GM23338 (cell line): ENCODE measurements around the gene XRCC6. TPM values are rescaled to one million over a fixed set of nuclear protein-coding genes. Genes with fewer than 3 reads are reported as not detected.

Experiments
- ATAC-seq: fragments of 200-7000 bp; cut with Tn5 transposase; 3 replicates; pipeline ENCODE4 v1.9.1; 2020
- DNase-seq: peaks from one replicate; pipeline ENCODE4 v3.0.0-alpha.2; 2015; ENCODE audit warnings: low spot score
- H2AFZ ChIP-seq: fragments of 200-600 bp; sonication (generic); 2 replicates; pipeline ENCODE4 v1.8.0; 2016; ENCODE audit warnings: antibody characterized with exemption, mild to moderate bottlenecking, moderate library complexity
- H3F3A ChIP-seq: fragments of 200-600 bp; sonication (generic); replicated peaks from 2 replicates; pipeline ENCODE4 v1.8.0; 2017; ENCODE audit warnings: antibody characterized with exemption, mixed run types, low read depth
- H3K27ac ChIP-seq: fragments of 200-600 bp; sonication (generic); 2 replicates; pipeline ENCODE4 v1.6.1; 2016; ENCODE audit warnings: low read depth
- H3K27me3 ChIP-seq: fragments of 200-600 bp; sonication (generic); 2 replicates; pipeline ENCODE4 v1.8.0; 2016; ENCODE audit warnings: mild to moderate bottlenecking, mixed run types, moderate library complexity; ENCODE audit not compliant: insufficient read depth
- H3K36me3 ChIP-seq: fragments of 200-600 bp; sonication (generic); 2 replicates; pipeline ENCODE4 v1.8.0; 2016; ENCODE audit warnings: mild to moderate bottlenecking; ENCODE audit not compliant: insufficient read depth
- H3K4me1 ChIP-seq: fragments of 200-600 bp; sonication (generic); 2 replicates; pipeline ENCODE4 v1.8.0; 2016; ENCODE audit warnings: mild to moderate bottlenecking, moderate library complexity; ENCODE audit not compliant: insufficient read depth
- H3K4me2 ChIP-seq: fragments of 200-600 bp; sonication (generic); 2 replicates; pipeline ENCODE4 v1.7.1; 2017; ENCODE audit warnings: mixed run types
- H3K4me3 ChIP-seq: fragments of 200-600 bp; sonication (generic); 2 replicates; pipeline ENCODE4 v1.6.1; 2016; ENCODE audit warnings: mixed run types
- H3K79me2 ChIP-seq: fragments of 200-600 bp; sonication (generic); replicated peaks from 2 replicates; pipeline ENCODE4 v1.8.0; 2017; ENCODE audit warnings: mild to moderate bottlenecking; ENCODE audit not compliant: insufficient read depth
- H3K9me2 ChIP-seq: fragments of 200-600 bp; sonication (generic); 2 replicates; pipeline ENCODE4 v1.8.0; 2017; ENCODE audit not compliant: insufficient read depth
- H4K20me1 ChIP-seq: fragments of 200-600 bp; sonication (generic); replicated peaks from 2 replicates; pipeline ENCODE4 v1.8.0; 2017; ENCODE audit warnings: mild to moderate bottlenecking; ENCODE audit not compliant: insufficient read depth
- H3K27ac Mint-ChIP-seq: 2 replicates; pipeline ENCODE4 v1.8.0; 2020; ENCODE audit warnings: inconsistent platforms, mild to moderate bottlenecking, moderate library complexity, mixed read lengths
- H3K27me3 Mint-ChIP-seq: 3 replicates; pipeline ENCODE4 v1.8.0; 2022; ENCODE audit warnings: low read depth, mild to moderate bottlenecking, moderate library complexity, mixed read lengths, inconsistent platforms; ENCODE audit not compliant: insufficient read depth, poor library complexity
- H3K36me3 Mint-ChIP-seq: 3 replicates; pipeline ENCODE4 v1.8.0; 2021; ENCODE audit warnings: low read depth, mild to moderate bottlenecking, inconsistent platforms, moderate library complexity, mixed read lengths
- H3K4me1 Mint-ChIP-seq: 3 replicates; pipeline ENCODE4 v1.8.0; 2020; ENCODE audit warnings: mild to moderate bottlenecking, inconsistent platforms, mixed read lengths
- H3K4me3 Mint-ChIP-seq: 3 replicates; pipeline ENCODE4 v1.8.0; 2021; ENCODE audit warnings: moderate library complexity, mild to moderate bottlenecking, inconsistent platforms, mixed read lengths
- H3K9me3 Mint-ChIP-seq: 3 replicates; pipeline ENCODE4 v1.8.0; 2020; ENCODE audit warnings: moderate library complexity, mild to moderate bottlenecking, inconsistent platforms, mixed read lengths
- CREB1 ChIP-seq: fragments of 250-450 bp; sonication (Bioruptor Pico); IDR thresholded peaks from 2 replicates; pipeline ENCODE4 v1.5.0; 2020; ENCODE audit warnings: low read depth, mild to moderate bottlenecking, moderate library complexity
- JUNB ChIP-seq: IDR thresholded peaks from one replicate; pipeline ENCODE4 v1.6.1; 2016; ENCODE audit warnings: antibody characterized with exemption; ENCODE audit not compliant: unreplicated experiment
- NANOG ChIP-seq: IDR thresholded peaks from 2 replicates; pipeline ENCODE4 v1.6.1; 2016; ENCODE audit warnings: antibody characterized with exemption, borderline replicate concordance
- STAT1 ChIP-seq: IDR thresholded peaks from one replicate; pipeline ENCODE4 v1.6.1; 2016; ENCODE audit warnings: antibody characterized with exemption; ENCODE audit not compliant: unreplicated experiment
- ZNF114 ChIP-seq: fragments of 250-450 bp; sonication (Bioruptor Pico); IDR thresholded peaks from 2 replicates; pipeline ENCODE4 v1.5.0; 2020; ENCODE audit warnings: mild to moderate bottlenecking, moderate library complexity
- polyA plus RNA-seq: library from polyadenylated mRNA; unstranded; fragments of >200 nt; fragmentation: Nextera tagmentation; extraction: Ambion mirVana; gene quantifications from 2 replicates; pipeline ENCODE4 v1.2.1, GENCODE V29; 2016
- total RNA-seq: library from RNA; depleted of rRNA; stranded (reverse); fragments of >200 nt; shearing (Covaris generic); gene quantifications from 2 replicates; pipeline ENCODE4 v1.2.3, GENCODE V29; 2014
- TF ChIP-seq, protein P1 (sequence below): fragments of 250-450 bp; sonication (Bioruptor Pico); IDR thresholded peaks from 2 replicates; pipeline ENCODE4 v1.5.0; 2020; ENCODE audit warnings: mild to moderate bottlenecking, moderate library complexity

The XRCC6 gene
- total and polyA plus RNA-seq, 2 experiments from 2014 or later = 351 to 498 TPM

DNA sequence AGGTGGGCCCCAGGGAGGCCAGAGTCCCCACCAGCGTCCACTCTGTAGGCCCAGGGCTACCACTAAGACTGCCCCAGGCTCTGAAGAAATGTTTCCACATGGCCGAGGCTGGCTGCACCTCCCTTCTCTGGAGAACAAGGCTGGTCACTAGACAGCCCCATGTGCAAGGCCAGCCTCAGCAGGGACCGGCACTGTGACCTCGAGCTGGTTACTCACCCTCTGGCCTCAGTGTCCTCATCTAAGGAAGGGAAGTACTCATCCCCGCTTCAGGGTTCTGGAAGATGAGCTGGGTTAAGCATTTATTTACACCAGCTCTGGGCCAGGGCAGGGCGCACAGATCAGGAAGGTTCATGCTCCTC, 41.1 kb upstream of the XRCC6 start:
- TF ChIP-seq CREB1 (CRISPR knock-in tag) (no peak), ZNF114 (no peak)
- no peaks in the 10 kb centered on the region for H3F3A ChIP-seq
- H3K4me3 Mint-ChIP-seq = no peak overlapping the region

DNA sequence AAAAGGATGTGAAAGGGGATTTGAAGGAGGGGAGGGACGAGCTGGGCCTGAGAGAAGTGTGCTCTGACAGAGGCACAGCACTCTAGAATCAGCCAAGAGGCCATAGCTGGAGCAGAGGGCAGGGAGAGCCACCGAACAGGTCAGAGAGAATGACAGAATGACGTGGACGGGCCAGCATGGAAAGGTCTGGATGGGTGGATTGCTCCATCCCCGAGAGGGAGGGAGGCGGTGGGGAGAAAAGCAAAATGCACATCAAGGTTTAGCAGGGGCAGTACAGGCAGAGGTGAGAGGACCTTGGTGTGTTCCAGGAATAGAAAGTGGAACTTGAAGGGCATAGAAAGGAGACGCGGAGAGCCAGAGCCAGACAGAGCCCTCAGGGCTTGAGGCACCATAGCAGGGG, 38.4 kb upstream of the XRCC6 start:
- Mint-ChIP-seq H3K27me3 (peaks cover 14% of the 10 kb centered on the region), H3K4me1 (no peaks in the 10 kb centered on the region), H3K4me3 (no peak overlapping the region), H3K36me3 (peaks cover 3% of the 10 kb centered on the region; the same call in 1 of the 3 replicates), H3K9me3 (no peaks in the 10 kb centered on the region), H3K27ac (no peak overlapping the region)
- no peaks in the 10 kb centered on the region for H3K36me3 ChIP-seq
- no peak for DNase-seq
- H4K20me1 ChIP-seq = no peaks in the 10 kb centered on the region
- H3K27me3 ChIP-seq = no peaks in the 10 kb centered on the region
- H3K4me1 ChIP-seq = no peaks in the 10 kb centered on the region
- H3K79me2 ChIP-seq = no peaks in the 10 kb centered on the region
- H3K4me3 ChIP-seq = no peak overlapping the region
- TF ChIP-seq NANOG (no peak), CREB1 (CRISPR knock-in tag) (no peak), STAT1 (no peak), JUNB (no peak)
- TF ChIP-seq, protein P1, sequence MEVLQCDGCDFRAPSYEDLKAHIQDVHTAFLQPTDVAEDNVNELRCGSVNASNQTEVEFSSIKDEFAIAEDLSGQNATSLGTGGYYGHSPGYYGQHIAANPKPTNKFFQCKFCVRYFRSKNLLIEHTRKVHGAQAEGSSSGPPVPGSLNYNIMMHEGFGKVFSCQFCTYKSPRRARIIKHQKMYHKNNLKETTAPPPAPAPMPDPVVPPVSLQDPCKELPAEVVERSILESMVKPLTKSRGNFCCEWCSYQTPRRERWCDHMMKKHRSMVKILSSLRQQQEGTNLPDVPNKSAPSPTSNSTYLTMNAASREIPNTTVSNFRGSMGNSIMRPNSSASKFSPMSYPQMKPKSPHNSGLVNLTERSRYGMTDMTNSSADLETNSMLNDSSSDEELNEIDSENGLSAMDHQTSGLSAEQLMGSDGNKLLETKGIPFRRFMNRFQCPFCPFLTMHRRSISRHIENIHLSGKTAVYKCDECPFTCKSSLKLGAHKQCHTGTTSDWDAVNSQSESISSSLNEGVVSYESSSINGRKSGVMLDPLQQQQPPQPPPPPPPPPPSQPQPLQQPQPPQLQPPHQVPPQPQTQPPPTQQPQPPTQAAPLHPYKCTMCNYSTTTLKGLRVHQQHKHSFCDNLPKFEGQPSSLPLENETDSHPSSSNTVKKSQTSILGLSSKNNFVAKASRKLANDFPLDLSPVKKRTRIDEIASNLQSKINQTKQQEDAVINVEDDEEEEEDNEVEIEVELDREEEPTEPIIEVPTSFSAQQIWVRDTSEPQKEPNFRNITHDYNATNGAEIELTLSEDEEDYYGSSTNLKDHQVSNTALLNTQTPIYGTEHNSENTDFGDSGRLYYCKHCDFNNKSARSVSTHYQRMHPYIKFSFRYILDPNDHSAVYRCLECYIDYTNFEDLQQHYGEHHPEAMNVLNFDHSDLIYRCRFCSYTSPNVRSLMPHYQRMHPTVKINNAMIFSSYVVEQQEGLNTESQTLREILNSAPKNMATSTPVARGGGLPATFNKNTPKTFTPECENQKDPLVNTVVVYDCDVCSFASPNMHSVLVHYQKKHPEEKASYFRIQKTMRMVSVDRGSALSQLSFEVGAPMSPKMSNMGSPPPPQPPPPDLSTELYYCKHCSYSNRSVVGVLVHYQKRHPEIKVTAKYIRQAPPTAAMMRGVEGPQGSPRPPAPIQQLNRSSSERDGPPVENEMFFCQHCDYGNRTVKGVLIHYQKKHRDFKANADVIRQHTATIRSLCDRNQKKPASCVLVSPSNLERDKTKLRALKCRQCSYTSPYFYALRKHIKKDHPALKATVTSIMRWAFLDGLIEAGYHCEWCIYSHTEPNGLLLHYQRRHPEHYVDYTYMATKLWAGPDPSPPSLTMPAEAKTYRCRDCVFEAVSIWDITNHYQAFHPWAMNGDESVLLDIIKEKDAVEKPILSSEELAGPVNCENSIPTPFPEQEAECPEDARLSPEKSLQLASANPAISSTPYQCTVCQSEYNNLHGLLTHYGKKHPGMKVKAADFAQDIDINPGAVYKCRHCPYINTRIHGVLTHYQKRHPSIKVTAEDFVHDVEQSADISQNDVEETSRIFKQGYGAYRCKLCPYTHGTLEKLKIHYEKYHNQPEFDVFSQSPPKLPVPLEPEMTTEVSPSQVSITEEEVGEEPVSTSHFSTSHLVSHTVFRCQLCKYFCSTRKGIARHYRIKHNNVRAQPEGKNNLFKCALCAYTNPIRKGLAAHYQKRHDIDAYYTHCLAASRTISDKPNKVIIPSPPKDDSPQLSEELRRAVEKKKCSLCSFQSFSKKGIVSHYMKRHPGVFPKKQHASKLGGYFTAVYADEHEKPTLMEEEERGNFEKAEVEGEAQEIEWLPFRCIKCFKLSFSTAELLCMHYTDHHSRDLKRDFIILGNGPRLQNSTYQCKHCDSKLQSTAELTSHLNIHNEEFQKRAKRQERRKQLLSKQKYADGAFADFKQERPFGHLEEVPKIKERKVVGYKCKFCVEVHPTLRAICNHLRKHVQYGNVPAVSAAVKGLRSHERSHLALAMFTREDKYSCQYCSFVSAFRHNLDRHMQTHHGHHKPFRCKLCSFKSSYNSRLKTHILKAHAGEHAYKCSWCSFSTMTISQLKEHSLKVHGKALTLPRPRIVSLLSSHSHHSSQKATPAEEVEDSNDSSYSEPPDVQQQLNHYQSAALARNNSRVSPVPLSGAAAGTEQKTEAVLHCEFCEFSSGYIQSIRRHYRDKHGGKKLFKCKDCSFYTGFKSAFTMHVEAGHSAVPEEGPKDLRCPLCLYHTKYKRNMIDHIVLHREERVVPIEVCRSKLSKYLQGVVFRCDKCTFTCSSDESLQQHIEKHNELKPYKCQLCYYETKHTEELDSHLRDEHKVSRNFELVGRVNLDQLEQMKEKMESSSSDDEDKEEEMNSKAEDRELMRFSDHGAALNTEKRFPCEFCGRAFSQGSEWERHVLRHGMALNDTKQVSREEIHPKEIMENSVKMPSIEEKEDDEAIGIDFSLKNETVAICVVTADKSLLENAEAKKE (CRISPR knock-in tag) = no peak
- H2AFZ ChIP-seq = no peak overlapping the region
- no peak for ATAC-seq
- no peak overlapping the region for H3K4me2 ChIP-seq
- H3K9me2 ChIP-seq = no peaks in the 10 kb centered on the region
- no peaks in the 10 kb centered on the region for H3F3A ChIP-seq
- H3K27ac ChIP-seq = no peak overlapping the region

More for the DNA sequence above, 41.1 kb upstream of the XRCC6 start:
- H3K36me3 ChIP-seq = no peaks in the 10 kb centered on the region
- Mint-ChIP-seq H3K9me3 (no peaks in the 10 kb centered on the region), H3K27ac (no peak overlapping the region), H3K4me1 (peaks cover 3% of the 10 kb centered on the region; the same call in 1 of the 3 replicates), H3K36me3 (peaks cover 5% of the 10 kb centered on the region; the same call in 2 of the 3 replicates), H3K27me3 (peaks cover 16% of the 10 kb centered on the region)
- ATAC-seq (no peak), DNase-seq (no peak)
- H3K9me2 ChIP-seq = no peaks in the 10 kb centered on the region
- no peaks in the 10 kb centered on the region for H3K79me2 ChIP-seq
- H3K4me2 ChIP-seq = no peak overlapping the region
- H3K4me3 ChIP-seq = no peak overlapping the region
- no peaks in the 10 kb centered on the region for H3K27me3 ChIP-seq
- H4K20me1 ChIP-seq = no peaks in the 10 kb centered on the region; the same call in 1 of the 2 replicates
- H3K4me1 ChIP-seq = no peaks in the 10 kb centered on the region
- H3K27ac ChIP-seq = no peak overlapping the region
- no peak overlapping the region for H2AFZ ChIP-seq
